NB4 (cell line): ENCODE results near the gene MTARC2.

Experiments used
- CTCF ChIP-seq: IDR thresholded peaks from one replicate; pipeline ENCODE4 v1.5.1; 2012; ENCODE audit warnings: low read depth, low read length
- POLR2A ChIP-seq: IDR thresholded peaks from 2 replicates; pipeline ENCODE4 v1.6.1; 2011; ENCODE audit warnings: mild to moderate bottlenecking; ENCODE audit not compliant: insufficient read length; ENCODE audit errors: extremely low read depth

- TF ChIP-seq CTCF (peak; percentile 39), POLR2A (no peak)
These were observed 21.5 kb upstream of the MTARC2 start for GRCh38 chr1:220726634-220727033.
